GM15510 (cell line): ENCODE measurements around the gene SLC26A9.

Experiments
- POLR2A ChIP-seq: IDR thresholded peaks from 3 replicates; pipeline ENCODE4 v1.6.1; 2011; ENCODE audit warnings: borderline replicate concordance; ENCODE audit not compliant: insufficient read length; ENCODE audit errors: extremely low read depth

Gene SLC26A9

DNA sequence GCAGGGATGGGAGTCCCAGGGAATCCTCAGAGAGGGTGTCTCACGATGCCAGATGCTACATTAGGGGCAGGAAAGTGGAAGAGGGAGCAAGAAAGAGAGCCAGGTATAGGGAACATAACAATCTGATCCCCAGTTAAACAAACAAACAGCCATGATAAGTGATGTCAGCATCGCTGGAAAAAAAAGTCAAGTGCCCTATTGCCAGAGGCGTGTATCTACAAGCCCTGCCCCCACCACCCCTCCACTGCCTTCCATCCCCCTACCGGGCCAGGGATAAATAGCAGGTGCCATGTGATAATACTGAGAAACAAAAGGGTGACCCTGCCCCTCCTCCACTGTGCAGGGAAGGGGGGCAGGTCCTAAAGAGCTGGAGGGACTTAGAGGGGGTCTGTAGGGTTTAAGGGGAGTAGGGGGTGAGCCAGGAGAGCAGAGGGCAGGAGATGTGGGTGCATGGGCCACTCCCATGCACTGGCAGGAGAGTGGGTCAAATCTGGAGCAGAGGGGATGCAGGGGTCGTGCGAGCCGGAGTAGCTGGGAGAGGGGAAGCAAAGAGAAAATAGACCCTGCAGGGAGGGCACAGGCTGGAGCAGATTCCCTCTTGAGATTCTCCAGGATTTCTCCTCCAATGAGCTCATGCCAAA is 3.4 kb downstream of the SLC26A9 start:
- no peak for TF ChIP-seq POLR2A

- TF ChIP-seq POLR2A = no peak
These were observed 4.6 kb downstream of the SLC26A9 start for GRCh38 chr1:205938682-205939081.

DNA sequence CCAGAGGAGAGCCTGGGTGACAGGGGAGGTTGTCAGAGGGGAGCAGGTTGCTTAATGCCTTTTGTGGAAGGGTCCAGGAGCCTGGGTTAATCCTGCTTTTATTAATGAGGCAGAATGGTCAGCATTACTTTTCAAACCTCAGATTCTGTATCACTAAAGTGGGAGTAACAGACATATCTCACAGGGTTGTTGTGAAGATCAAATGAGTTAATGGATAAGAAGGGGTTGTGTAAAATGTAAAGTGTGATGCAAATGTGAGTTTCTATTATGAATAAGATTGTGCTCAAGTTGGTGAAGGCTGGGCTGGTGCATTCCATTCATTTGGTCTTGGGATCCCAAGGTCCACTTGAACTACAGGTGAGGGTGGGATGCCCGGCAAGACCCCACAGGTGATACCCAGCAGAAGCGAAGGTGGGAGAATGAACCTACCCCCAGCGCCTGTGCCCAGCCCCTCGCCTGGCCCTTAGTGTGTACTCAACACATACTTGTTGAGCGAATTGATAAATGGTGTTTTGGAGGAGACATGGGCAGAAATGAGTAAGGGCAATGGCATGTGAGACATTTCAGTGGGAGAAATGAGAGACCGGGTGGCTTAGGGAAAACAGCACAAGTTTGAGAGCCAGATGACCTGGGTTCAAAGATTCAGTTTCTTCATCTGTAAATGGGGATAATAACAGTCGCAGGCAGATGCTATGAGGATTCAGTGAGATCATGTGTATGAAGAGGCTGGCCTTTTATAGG is 6.2 kb downstream of the SLC26A9 start:
- TF ChIP-seq POLR2A = no peak

GRCh38 chr1:205936311-205936710 is 6.9 kb downstream of the SLC26A9 start:
- TF ChIP-seq POLR2A = no peak

DNA sequence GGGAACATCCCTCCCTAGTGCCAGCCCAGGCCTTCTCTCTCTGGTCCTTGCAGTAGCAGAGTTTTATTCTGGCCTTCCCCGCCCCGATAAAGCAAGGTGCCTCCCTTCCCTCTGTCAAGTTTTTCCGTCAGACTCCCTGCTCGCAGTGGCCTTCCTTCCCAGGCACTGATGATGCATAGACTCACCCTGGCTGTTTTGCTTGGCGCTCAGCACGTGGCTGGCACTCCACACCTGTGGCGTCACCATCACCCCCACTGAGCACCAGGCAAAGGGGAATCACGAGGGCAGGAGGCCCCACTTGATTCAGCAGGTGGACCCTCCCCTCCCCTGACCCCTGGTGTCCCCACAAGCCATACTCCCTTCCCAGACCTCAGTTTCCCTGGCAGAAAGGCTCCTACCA is 7.4 kb downstream of the SLC26A9 start:
- TF ChIP-seq POLR2A = no peak

DNA sequence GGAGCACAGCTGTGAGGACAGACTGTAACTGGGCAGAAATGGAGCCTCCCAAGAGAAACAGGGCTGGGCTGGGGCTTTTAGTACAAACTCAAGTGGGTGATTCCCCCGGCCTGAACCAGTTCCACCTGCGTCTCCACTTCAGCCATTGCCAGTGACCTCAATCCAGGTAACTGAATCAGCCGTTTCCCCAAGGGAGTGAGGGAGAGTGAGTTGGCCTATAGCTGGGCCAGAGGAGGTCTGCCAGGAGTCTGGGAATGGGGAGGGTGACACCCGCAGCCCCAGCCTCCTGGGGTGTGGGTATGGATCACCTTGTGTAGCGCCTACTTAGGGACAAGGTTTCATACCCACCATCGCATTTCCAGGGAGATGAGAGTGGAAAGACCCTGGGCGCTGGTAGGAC is 8.5 kb downstream of the SLC26A9 start:
- TF ChIP-seq POLR2A = no peak

- TF ChIP-seq POLR2A = no peak
These were observed 9.3 kb downstream of the SLC26A9 start for GRCh38 chr1:205933671-205934618.

DNA sequence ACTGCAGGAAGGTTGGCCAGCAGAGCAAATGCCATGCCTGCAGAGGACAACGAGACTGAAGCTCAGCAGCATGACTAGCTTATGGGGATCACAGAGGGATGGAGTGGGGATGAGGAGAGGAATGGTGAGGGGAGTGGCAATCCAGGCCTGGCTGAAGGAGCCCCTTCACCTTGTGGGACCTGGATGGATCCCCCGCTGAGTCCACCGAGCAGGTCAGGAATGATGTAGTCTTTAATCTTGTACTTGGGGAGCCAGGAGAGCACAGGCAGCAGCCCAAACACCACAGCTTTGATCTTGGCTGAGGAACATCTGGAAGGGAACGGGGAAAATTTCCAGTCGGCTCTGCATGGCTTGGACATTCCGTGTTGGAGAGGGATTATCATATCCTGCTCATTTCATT is 10.5 kb downstream of the SLC26A9 start:
- TF ChIP-seq POLR2A = no peak

DNA sequence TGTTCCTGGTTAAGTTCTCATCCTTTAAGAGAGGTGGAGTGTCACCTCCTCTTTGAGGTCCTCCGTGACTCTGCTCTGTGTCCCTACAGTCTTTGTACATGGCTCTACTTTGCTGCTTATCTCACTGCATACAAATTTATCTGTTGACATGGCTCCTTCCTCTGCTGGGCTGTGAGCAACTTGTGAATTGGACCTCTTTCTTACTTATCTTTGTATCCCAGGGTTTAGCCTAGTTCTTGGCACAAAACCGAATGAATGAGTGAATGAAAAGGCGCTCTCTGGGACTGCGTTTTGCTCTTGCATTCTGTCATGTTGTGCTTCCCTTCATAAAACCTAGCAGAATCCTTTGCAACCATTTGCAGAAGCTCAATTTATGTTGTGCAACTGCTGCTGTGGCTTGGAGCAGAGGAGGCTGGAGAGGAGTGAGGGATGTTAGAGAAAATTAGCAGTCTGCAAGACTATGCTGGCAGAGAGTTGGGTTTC is 12.4 kb downstream of the SLC26A9 start:
- no peak for TF ChIP-seq POLR2A

- TF ChIP-seq POLR2A = no peak
These were observed 13.1 kb downstream of the SLC26A9 start for GRCh38 chr1:205930195-205930577.

DNA sequence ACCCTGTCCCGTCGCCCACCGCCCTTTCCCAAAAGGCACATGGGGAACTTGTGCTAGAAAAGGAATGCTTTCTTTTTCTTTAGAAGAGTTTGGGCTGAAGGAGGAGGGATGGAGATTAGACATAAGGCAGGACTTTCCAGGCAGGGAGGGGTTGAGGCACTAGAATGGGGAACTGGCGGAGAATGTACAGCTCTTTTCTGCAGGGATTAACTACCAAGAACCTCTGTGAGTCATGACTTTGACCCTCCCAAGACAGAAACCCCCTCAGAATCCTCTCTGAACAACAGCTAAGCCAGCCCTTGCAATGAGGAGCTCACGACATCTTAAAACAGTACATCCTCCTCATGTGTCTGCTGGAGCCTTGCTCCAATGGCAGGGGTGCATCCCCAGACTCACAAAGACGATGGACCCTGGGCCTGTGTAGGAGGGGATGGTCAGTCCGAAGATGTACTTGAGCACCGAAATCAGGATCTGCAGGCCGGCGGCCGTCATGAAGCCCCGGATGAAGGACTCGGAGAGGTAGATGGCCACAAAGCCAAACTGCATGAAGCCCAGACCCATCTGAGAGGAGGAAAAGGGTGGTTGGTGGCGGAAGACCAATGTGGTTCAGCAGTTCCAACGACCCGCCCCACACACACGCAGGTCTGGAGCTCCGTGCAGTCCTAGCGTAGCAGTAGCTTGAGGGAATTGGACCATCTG is 13.6 kb downstream of the SLC26A9 start:
- TF ChIP-seq POLR2A = no peak

GRCh38 chr1:205928317-205928716 is 14.9 kb downstream of the SLC26A9 start:
- no peak for TF ChIP-seq POLR2A

GRCh38 chr1:205927676-205928075 is 15.6 kb downstream of the SLC26A9 start:
- no peak for TF ChIP-seq POLR2A

GRCh38 chr1:205927247-205927646 is 16.0 kb downstream of the SLC26A9 start:
- no peak for TF ChIP-seq POLR2A
